Lung (tissue), 12 donors: ENCODE data around the gene GFAP. TPM values are rescaled to one million over a fixed set of nuclear protein-coding genes. Genes with fewer than 3 reads are reported as not detected.

Source experiments
- ATAC-seq: fragments of 200-7000 bp; cut with Tn5 transposase; one replicate; pipeline ENCODE4 v1.9.1; 2020; ENCODE audit warnings: moderate number of reproducible peaks; ENCODE audit not compliant: insufficient read depth, low FRiP score
- DNase-seq, 3 donors: peaks; one replicate each; pipeline ENCODE4 v3.0.0-alpha.2; 2013 to 2017
- H3K27ac ChIP-seq, 2 donors: one replicate each; pipeline ENCODE4 v1.5.1; 2013; ENCODE audit warnings: mild to moderate bottlenecking in 2 of 2, moderate library complexity in 2 of 2, control low read depth in 1 of 2, inconsistent platforms in 1 of 2, low read depth in 1 of 2, low read length in 1 of 2
- H3K27me3 ChIP-seq, 3 donors: one replicate each; pipeline ENCODE4 v1.5.1; 2013; ENCODE audit warnings: low read length in 2 of 3; ENCODE audit not compliant: control insufficient read depth in 3 of 3, insufficient read depth in 3 of 3
- H3K36me3 ChIP-seq, 4 donors: one replicate each; pipeline ENCODE4 v1.5.1; 2013; ENCODE audit warnings: low read length in 4 of 4, mild to moderate bottlenecking in 1 of 4, moderate library complexity in 1 of 4; ENCODE audit not compliant: control insufficient read depth in 4 of 4, insufficient read depth in 4 of 4
- H3K4me1 ChIP-seq, 5 donors: one replicate each; pipeline ENCODE4 v1.5.1; 2013; ENCODE audit warnings: low read length in 5 of 5, mild to moderate bottlenecking in 2 of 5, moderate library complexity in 1 of 5; ENCODE audit not compliant: control insufficient read depth in 5 of 5, insufficient read depth in 5 of 5
- H3K4me3 ChIP-seq: one replicate; pipeline ENCODE4 v1.5.1; 2013; ENCODE audit warnings: mild to moderate bottlenecking, control low read depth, moderate library complexity
- H3K9ac ChIP-seq, 2 donors: one replicate each; pipeline ENCODE4 v1.5.1; 2013; ENCODE audit warnings: low read length in 2 of 2, control low read depth in 1 of 2; ENCODE audit not compliant: insufficient read depth in 1 of 2
- H3K9me3 ChIP-seq, 4 donors: one replicate each; pipeline ENCODE4 v1.5.1; 2013; ENCODE audit warnings: low read length in 3 of 4, mild to moderate bottlenecking in 1 of 4, moderate library complexity in 1 of 4; ENCODE audit not compliant: control insufficient read depth in 4 of 4, insufficient read depth in 3 of 4
- CTCF ChIP-seq: IDR thresholded peaks from 2 replicates; pipeline ENCODE4 v1.5.1; 2012; ENCODE audit warnings: mild to moderate bottlenecking; ENCODE audit errors: control extremely low read depth, extremely low read depth
- WGBS, 2 donors: extraction: QIAGEN DNeasy Blood & Tissue Kit; methylation state at CpG; one replicate each; pipeline ENCODE4 v1.1.7; 2013; 5-methylcytosine and 5-hydroxymethylcytosine counted together
- polyA plus RNA-seq, 2 donors: library from polyadenylated mRNA; stranded (reverse); fragments of 200-250 nt; gene quantifications; one replicate each; pipeline ENCODE4 v1.2.1, GENCODE V29; 2013
- total RNA-seq, 2 donors: library from RNA; depleted of rRNA in 1 of 2; stranded (reverse); fragments of >200 nt in 1 of 2; gene quantifications; one replicate each; pipeline ENCODE4 v1.2.1, GENCODE V29; 2014 to 2021
- donor health status: control.
- donor health status: control.
- donor health status: Bipolar disorder and iron deficiency.
- donor health status: healthy.
- donor health status: DM: yes; HTN: yes; CAD: no.

The GFAP gene
- total and polyA plus RNA-seq, 4 donors = 0.25 to 0.88 (median 0.34) TPM

- ATAC-seq = no peak
- peaks cover 0 to 3% (median 0%) of the 10 kb centered on the region in 5 donors for H3K4me1 ChIP-seq
- no peaks in the 10 kb centered on the region for H3K27me3 ChIP-seq
- no peaks in the 10 kb centered on the region for H3K9me3 ChIP-seq
- H3K9ac ChIP-seq = no peak overlapping the region
- TF ChIP-seq CTCF = no peak
- H3K4me3 ChIP-seq = no peak overlapping the region
- no peak for DNase-seq
- peaks cover 3 to 19% (median 14%) of the 10 kb centered on the region in 4 donors for H3K36me3 ChIP-seq
- H3K27ac ChIP-seq = no peak overlapping the region
These were observed 23.1 kb downstream of the GFAP start for GRCh38 chr17:44892250-44892649.

GRCh38 chr17:44889003-44889402 is 26.3 kb downstream of the GFAP start:
- Histone ChIP-seq H3K27me3 (no peaks in the 10 kb centered on the region), H3K9me3 (no peaks in the 10 kb centered on the region), H3K9ac (no peak overlapping the region), H3K4me1 (peaks cover 0 to 3% (median 0%) of the 10 kb centered on the region in 5 donors), H3K27ac (no peak overlapping the region), H3K36me3 (peaks cover 10 to 38% (median 27%) of the 10 kb centered on the region in 4 donors), H3K4me3 (no peak overlapping the region)
- 56 to 75% methylated on average over 7 of the region's 7 CpGs for WGBS, 2 donors
- ATAC-seq (no peak), DNase-seq (no peak)
- no peak for TF ChIP-seq CTCF

- Histone ChIP-seq H3K9ac (no peak overlapping the region), H3K27me3 (no peaks in the 10 kb centered on the region), H3K4me1 (peaks cover 0 to 3% (median 0%) of the 10 kb centered on the region in 5 donors), H3K36me3 (peaks cover 15 to 38% (median 30%) of the 10 kb centered on the region in 4 donors), H3K27ac (no peak overlapping the region), H3K9me3 (no peaks in the 10 kb centered on the region), H3K4me3 (no peak overlapping the region)
- WGBS, 2 donors = 38 to 61% methylated on average over 10 of the region's 10 CpGs
- DNase-seq (no peak), ATAC-seq (no peak)
- TF ChIP-seq CTCF = no peak
These were observed 27.0 kb downstream of the GFAP start for GRCh38 chr17:44887971-44888954.
